Endothelial cell (in vitro differentiated cells): ENCODE results near the gene THEM5. TPM values are rescaled to one million over a fixed set of nuclear protein-coding genes. Genes with fewer than 3 reads are reported as not detected.
"Not testable (repeated sequence)": the region's sequence is repeated elsewhere in the genome, so short reads cannot be mapped to it uniquely, and the experiment has no call there.

Experiments used
- DNase-seq: peaks from one replicate; pipeline ENCODE4 v3.0.0; 2021; ENCODE audit warnings: low spot score
- H3K27ac Mint-ChIP-seq: one replicate; pipeline ENCODE4 v1.8.0; 2021; ENCODE audit warnings: mixed read lengths, inconsistent platforms; ENCODE audit not compliant: unreplicated experiment
- H3K27me3 Mint-ChIP-seq: one replicate; pipeline ENCODE4 v1.8.0; 2021; ENCODE audit warnings: mild to moderate bottlenecking, moderate library complexity, mixed read lengths, inconsistent platforms; ENCODE audit not compliant: unreplicated experiment
- H3K36me3 Mint-ChIP-seq: one replicate; pipeline ENCODE4 v1.8.0; 2021; ENCODE audit warnings: mild to moderate bottlenecking, low read depth, mixed read lengths, inconsistent platforms; ENCODE audit not compliant: unreplicated experiment
- H3K4me1 Mint-ChIP-seq: one replicate; pipeline ENCODE4 v1.8.0; 2021; ENCODE audit warnings: mild to moderate bottlenecking, mixed read lengths, inconsistent platforms; ENCODE audit not compliant: unreplicated experiment
- H3K4me3 Mint-ChIP-seq: one replicate; pipeline ENCODE4 v1.8.0; 2021; ENCODE audit warnings: mild to moderate bottlenecking, mixed read lengths, inconsistent platforms; ENCODE audit not compliant: unreplicated experiment
- H3K9me3 Mint-ChIP-seq: one replicate; pipeline ENCODE4 v1.8.0; 2021; ENCODE audit warnings: mixed read lengths, inconsistent platforms; ENCODE audit not compliant: unreplicated experiment
- CTCF ChIP-seq: fragments of 200-600 bp; sonication (generic); IDR thresholded peaks from one replicate; pipeline ENCODE4 v1.5.0; 2021; ENCODE audit warnings: antibody characterized with exemption; ENCODE audit not compliant: unreplicated experiment
- total RNA-seq: library from RNA; stranded (reverse); fragmentation: NEBNext Ultra II Directional; extraction: Animal tissue kit (Norgen Biotek cat#: 25700); gene quantifications from one replicate; pipeline ENCODE4 v1.2.1, GENCODE V29; 2021; ENCODE audit not compliant: unreplicated experiment

Gene THEM5
- total RNA-seq, 1 donor from 2014 or later, result not detected

- H3K36me3 Mint-ChIP-seq, result no peaks in the 10 kb centered on the region
- no peaks in the 10 kb centered on the region for H3K4me1 Mint-ChIP-seq
- no peak overlapping the region for H3K27ac Mint-ChIP-seq
- H3K4me3 Mint-ChIP-seq, result no peak overlapping the region
- H3K9me3 Mint-ChIP-seq, result no peaks in the 10 kb centered on the region
- no peak for TF ChIP-seq CTCF
- H3K27me3 Mint-ChIP-seq, result peaks cover 2% of the 10 kb centered on the region
- no peak for DNase-seq
Observed at GRCh38 chr1:151885479-151885878, 32.0 kb upstream of the THEM5 start.

- not testable (repeated sequence) for H3K4me1 Mint-ChIP-seq
Observed at GRCh38 chr1:151884879-151885278, 31.4 kb upstream of the THEM5 start.

GRCh38 chr1:151884445-151884844, 30.9 kb upstream of the THEM5 start:
- not testable (repeated sequence) for H3K9me3 Mint-ChIP-seq, H3K4me3 Mint-ChIP-seq, H3K4me1 Mint-ChIP-seq, H3K27me3 Mint-ChIP-seq, H3K27ac Mint-ChIP-seq, H3K36me3 Mint-ChIP-seq, DNase-seq

More at GRCh38 chr1:151884879-151885278, 31.4 kb upstream of the THEM5 start:
- DNase-seq, H3K9me3 Mint-ChIP-seq, H3K27ac Mint-ChIP-seq, H3K27me3 Mint-ChIP-seq, H3K4me3 Mint-ChIP-seq, H3K36me3 Mint-ChIP-seq: not testable (repeated sequence)

- H3K27me3 Mint-ChIP-seq, H3K9me3 Mint-ChIP-seq, H3K4me3 Mint-ChIP-seq, H3K4me1 Mint-ChIP-seq, DNase-seq, H3K27ac Mint-ChIP-seq, H3K36me3 Mint-ChIP-seq: not testable (repeated sequence)
Observed at GRCh38 chr1:151883898-151884297, 30.4 kb upstream of the THEM5 start.

GRCh38 chr1:151882918-151883317, 29.4 kb upstream of the THEM5 start:
- H3K4me3 Mint-ChIP-seq, H3K36me3 Mint-ChIP-seq, H3K27ac Mint-ChIP-seq, H3K9me3 Mint-ChIP-seq, H3K4me1 Mint-ChIP-seq, H3K27me3 Mint-ChIP-seq, DNase-seq: not testable (repeated sequence)

- H3K4me3 Mint-ChIP-seq, result no peak overlapping the region
- H3K9me3 Mint-ChIP-seq, result no peaks in the 10 kb centered on the region
- no peak for DNase-seq
- H3K4me1 Mint-ChIP-seq, result no peaks in the 10 kb centered on the region
- H3K27me3 Mint-ChIP-seq, result peaks cover 3% of the 10 kb centered on the region
- no peak for TF ChIP-seq CTCF
- no peaks in the 10 kb centered on the region for H3K36me3 Mint-ChIP-seq
- no peak overlapping the region for H3K27ac Mint-ChIP-seq
Observed at GRCh38 chr1:151882466-151882865, 29.0 kb upstream of the THEM5 start.

- DNase-seq, result no peak
- H3K27ac Mint-ChIP-seq, result no peak overlapping the region
- no peaks in the 10 kb centered on the region for H3K9me3 Mint-ChIP-seq
- no peak overlapping the region for H3K4me3 Mint-ChIP-seq
- H3K4me1 Mint-ChIP-seq, result no peaks in the 10 kb centered on the region
- H3K27me3 Mint-ChIP-seq, result peaks cover 3% of the 10 kb centered on the region
- no peak for TF ChIP-seq CTCF
- H3K36me3 Mint-ChIP-seq, result no peaks in the 10 kb centered on the region
Observed at GRCh38 chr1:151881479-151881878, 28.0 kb upstream of the THEM5 start.
